K562 (cell line): ENCODE measurements around the gene AFF1. TPM values are rescaled to one million over a fixed set of nuclear protein-coding genes. Genes with fewer than 3 reads are reported as not detected.

Experiments
- CREM ChIP-seq: IDR thresholded peaks from 2 replicates; pipeline ENCODE4 v1.6.1; 2014; ENCODE audit warnings: antibody characterized with exemption, low read depth
- KDM5B ChIP-seq: fragments of 200-600 bp; sonication (generic); IDR thresholded peaks from 2 replicates; pipeline ENCODE4 v1.6.1; 2012; ENCODE audit warnings: low read depth, mild to moderate bottlenecking, moderate library complexity, low read length, control low read depth, inconsistent platforms; ENCODE audit not compliant: insufficient replicate concordance
- MEF2D ChIP-seq: conservative IDR thresholded peaks from 2 replicates; pipeline ENCODE4 v1.6.1; 2016; ENCODE audit warnings: low read depth, missing genetic modification characterization, missing compliant biosample characterization
- TAF9B ChIP-seq: fragments of 450-650 bp; IDR thresholded peaks from 2 replicates; pipeline ENCODE4 v1.6.1; 2018; ENCODE audit warnings: mild to moderate bottlenecking; ENCODE audit not compliant: partially characterized antibody
- TFAM ChIP-seq: fragments of 250-450 bp; sonication (Bioruptor Pico); conservative IDR thresholded peaks from 2 replicates; pipeline ENCODE4 v1.5.0; 2021; ENCODE audit warnings: mild to moderate bottlenecking, moderate library complexity
- ZNF121 ChIP-seq: sonication (generic); formaldehyde crosslinking; conservative IDR thresholded peaks from 2 replicates; pipeline ENCODE4 v1.8.0; 2022; ENCODE audit warnings: missing genetic modification reagents
- polyA plus RNA-seq, 8 experiments: library from polyadenylated mRNA; depleted of rRNA in 4 of 8; stranded (reverse) in 5 of 8; unstranded in 3 of 8; fragments of >200 nt; fragmentation: Nextera tagmentation in 2 of 8; fragmentation: Illumina TruSeq in 1 of 8; extraction: Ambion mirVana in 2 of 8; extraction: Trizol in 1 of 8; gene quantifications; 2 replicates each; pipeline versions ENCODE4 v1.2.1 to v1.2.3, GENCODE V29; 2011 to 2014; ENCODE audit warnings: inconsistent platforms in 1 of 8, missing spikeins in 1 of 8
- total RNA-seq, 7 experiments: library from RNA; depleted of rRNA in 6 of 7; stranded (reverse); fragments of >200 nt in 6 of 7; fragmentation: Illumina TruSeq in 2 of 7; extraction: Trizol in 2 of 7; gene quantifications; 2 replicates each; pipeline versions ENCODE4 v1.2.1 to v1.2.3, GENCODE V29; 2011 to 2021; ENCODE audit warnings: low replicate concordance in 1 of 7
- TF ChIP-seq, protein P1 (sequence below): fragments of 200-800 bp; sonication (Bioruptor generic); IDR thresholded peaks from 2 replicates; pipeline ENCODE4 v1.6.1; 2016; ENCODE audit warnings: missing genetic modification characterization, missing compliant biosample characterization
- TF ChIP-seq, protein P2 (sequence below), 2 experiments: fragments of 450-650 bp in 1 of 2; sonication (generic) in 1 of 2; formaldehyde crosslinking in 1 of 2; IDR thresholded peaks; 2 replicates each; pipeline versions ENCODE4 v1.7.1 to v1.9.0; 2016 to 2022; ENCODE audit warnings: inconsistent platforms in 1 of 2, mild to moderate bottlenecking in 1 of 2, missing genetic modification reagents in 1 of 2
- TF ChIP-seq, protein P3 (sequence below): sonication (generic); formaldehyde crosslinking; IDR thresholded peaks from 2 replicates; pipeline ENCODE4 v1.8.1; 2023; ENCODE audit warnings: mild to moderate bottlenecking, missing genetic modification reagents

Gene AFF1
- total and polyA plus RNA-seq, 9 of the 15 experiments (the other 6 are each of a cell fraction or from before 2014, with no cell fraction given), result 4.1 to 47.5 (median 17.2) TPM

DNA sequence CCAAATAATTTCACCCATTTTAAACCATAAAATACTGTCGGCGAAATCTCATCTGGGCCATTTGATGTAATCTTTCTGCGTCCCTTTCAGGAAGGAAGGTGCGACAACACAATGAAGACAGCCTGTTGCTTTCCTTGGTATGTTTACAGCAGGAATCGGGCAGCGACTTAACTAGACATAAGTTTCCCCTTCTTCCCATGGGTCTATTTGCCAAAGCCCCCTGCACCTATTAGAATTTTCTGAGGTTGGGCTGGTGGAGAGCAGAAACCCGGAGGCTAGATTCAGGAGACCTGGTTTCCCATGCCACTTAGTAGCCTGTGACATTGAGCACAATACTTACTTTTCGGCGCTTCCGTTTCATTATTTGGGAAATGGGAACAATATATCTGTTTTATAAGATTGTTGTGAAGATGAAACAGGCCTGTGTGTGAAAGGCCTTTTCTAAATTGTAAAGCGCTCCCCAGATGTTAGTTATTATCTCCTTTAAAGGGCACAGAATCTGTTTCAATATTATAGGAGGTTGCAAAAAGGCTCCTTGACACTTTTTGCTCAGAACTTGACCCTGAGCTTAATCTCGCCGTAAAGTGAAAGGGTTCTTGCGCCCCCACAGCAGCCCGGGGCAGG lies 552 bp upstream of the AFF1 start (continued):
- TF ChIP-seq, protein P1, sequence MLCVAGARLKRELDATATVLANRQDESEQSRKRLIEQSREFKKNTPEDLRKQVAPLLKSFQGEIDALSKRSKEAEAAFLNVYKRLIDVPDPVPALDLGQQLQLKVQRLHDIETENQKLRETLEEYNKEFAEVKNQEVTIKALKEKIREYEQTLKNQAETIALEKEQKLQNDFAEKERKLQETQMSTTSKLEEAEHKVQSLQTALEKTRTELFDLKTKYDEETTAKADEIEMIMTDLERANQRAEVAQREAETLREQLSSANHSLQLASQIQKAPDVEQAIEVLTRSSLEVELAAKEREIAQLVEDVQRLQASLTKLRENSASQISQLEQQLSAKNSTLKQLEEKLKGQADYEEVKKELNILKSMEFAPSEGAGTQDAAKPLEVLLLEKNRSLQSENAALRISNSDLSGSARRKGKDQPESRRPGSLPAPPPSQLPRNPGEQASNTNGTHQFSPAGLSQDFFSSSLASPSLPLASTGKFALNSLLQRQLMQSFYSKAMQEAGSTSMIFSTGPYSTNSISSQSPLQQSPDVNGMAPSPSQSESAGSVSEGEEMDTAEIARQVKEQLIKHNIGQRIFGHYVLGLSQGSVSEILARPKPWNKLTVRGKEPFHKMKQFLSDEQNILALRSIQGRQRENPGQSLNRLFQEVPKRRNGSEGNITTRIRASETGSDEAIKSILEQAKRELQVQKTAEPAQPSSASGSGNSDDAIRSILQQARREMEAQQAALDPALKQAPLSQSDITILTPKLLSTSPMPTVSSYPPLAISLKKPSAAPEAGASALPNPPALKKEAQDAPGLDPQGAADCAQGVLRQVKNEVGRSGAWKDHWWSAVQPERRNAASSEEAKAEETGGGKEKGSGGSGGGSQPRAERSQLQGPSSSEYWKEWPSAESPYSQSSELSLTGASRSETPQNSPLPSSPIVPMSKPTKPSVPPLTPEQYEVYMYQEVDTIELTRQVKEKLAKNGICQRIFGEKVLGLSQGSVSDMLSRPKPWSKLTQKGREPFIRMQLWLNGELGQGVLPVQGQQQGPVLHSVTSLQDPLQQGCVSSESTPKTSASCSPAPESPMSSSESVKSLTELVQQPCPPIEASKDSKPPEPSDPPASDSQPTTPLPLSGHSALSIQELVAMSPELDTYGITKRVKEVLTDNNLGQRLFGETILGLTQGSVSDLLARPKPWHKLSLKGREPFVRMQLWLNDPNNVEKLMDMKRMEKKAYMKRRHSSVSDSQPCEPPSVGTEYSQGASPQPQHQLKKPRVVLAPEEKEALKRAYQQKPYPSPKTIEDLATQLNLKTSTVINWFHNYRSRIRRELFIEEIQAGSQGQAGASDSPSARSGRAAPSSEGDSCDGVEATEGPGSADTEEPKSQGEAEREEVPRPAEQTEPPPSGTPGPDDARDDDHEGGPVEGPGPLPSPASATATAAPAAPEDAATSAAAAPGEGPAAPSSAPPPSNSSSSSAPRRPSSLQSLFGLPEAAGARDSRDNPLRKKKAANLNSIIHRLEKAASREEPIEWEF (CRISPR knock-in tag), result no peak
- peak; percentile 64 for TF ChIP-seq KDM5B
- TF ChIP-seq TAF9B, result peak; percentile 52
- no peak for TF ChIP-seq ZNF121 (CRISPR knock-in tag)
- peak; percentile 91 for TF ChIP-seq CREM
- TF ChIP-seq, protein P2, sequence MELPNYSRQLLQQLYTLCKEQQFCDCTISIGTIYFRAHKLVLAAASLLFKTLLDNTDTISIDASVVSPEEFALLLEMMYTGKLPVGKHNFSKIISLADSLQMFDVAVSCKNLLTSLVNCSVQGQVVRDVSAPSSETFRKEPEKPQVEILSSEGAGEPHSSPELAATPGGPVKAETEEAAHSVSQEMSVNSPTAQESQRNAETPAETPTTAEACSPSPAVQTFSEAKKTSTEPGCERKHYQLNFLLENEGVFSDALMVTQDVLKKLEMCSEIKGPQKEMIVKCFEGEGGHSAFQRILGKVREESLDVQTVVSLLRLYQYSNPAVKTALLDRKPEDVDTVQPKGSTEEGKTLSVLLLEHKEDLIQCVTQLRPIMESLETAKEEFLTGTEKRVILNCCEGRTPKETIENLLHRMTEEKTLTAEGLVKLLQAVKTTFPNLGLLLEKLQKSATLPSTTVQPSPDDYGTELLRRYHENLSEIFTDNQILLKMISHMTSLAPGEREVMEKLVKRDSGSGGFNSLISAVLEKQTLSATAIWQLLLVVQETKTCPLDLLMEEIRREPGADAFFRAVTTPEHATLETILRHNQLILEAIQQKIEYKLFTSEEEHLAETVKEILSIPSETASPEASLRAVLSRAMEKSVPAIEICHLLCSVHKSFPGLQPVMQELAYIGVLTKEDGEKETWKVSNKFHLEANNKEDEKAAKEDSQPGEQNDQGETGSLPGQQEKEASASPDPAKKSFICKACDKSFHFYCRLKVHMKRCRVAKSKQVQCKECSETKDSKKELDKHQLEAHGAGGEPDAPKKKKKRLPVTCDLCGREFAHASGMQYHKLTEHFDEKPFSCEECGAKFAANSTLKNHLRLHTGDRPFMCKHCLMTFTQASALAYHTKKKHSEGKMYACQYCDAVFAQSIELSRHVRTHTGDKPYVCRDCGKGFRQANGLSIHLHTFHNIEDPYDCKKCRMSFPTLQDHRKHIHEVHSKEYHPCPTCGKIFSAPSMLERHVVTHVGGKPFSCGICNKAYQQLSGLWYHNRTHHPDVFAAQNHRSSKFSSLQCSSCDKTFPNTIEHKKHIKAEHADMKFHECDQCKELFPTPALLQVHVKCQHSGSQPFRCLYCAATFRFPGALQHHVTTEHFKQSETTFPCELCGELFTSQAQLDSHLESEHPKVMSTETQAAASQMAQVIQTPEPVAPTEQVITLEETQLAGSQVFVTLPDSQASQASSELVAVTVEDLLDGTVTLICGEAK (IDR thresholded peaks at IDR 0.05), result peak; percentile 25; the same call in 1 of the 2 replicates
- TF ChIP-seq, protein P2 (CRISPR knock-in tag; IDR thresholded peaks at IDR 0.05), result no peak
- TF ChIP-seq, protein P3, sequence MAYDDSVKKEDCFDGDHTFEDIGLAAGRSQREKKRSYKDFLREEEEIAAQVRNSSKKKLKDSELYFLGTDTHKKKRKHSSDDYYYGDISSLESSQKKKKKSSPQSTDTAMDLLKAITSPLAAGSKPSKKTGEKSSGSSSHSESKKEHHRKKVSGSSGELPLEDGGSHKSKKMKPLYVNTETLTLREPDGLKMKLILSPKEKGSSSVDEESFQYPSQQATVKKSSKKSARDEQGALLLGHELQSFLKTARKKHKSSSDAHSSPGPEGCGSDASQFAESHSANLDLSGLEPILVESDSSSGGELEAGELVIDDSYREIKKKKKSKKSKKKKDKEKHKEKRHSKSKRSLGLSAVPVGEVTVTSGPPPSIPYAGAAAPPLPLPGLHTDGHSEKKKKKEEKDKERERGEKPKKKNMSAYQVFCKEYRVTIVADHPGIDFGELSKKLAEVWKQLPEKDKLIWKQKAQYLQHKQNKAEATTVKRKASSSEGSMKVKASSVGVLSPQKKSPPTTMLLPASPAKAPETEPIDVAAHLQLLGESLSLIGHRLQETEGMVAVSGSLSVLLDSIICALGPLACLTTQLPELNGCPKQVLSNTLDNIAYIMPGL (CRISPR knock-in tag), result no peak
- no peak for TF ChIP-seq MEF2D (tag)
- no peak for TF ChIP-seq TFAM
